A673 (cell line): ENCODE measurements around the gene NCAM2. TPM values are rescaled to one million over a fixed set of nuclear protein-coding genes. Genes with fewer than 3 reads are reported as not detected.

ENCODE experiments used
- BruUV-seq: library from RNA; stranded (reverse); fragments of 400-500 nt; replicated peaks from 2 replicates; lab custom pipeline; 2021; lab: Mats Ljungman, UMichigan
- CTCF ChIA-PET: fragments of 300-600 bp; sonication (Branson Sonifier 250); formaldehyde crosslinking; loops from one replicate; lab custom pipeline; 2022; ENCODE audit warnings: antibody characterized with exemption; lab: Charles Lee
- POLR2A ChIA-PET: fragments of 300-600 bp; sonication (Branson Sonifier 250); formaldehyde crosslinking; loops from one replicate; lab custom pipeline; 2022; ENCODE audit warnings: antibody characterized with exemption; ENCODE audit not compliant: low non-redundant PET; lab: Charles Lee
- DNase-seq: peaks from one replicate; pipeline ENCODE4 v3.0.0-alpha.2; 2015; ENCODE audit warnings: low spot score
- H3K27ac ChIP-seq: fragments of 200-600 bp; sonication (generic); 2 replicates; pipeline ENCODE4 v1.5.1; 2016; ENCODE audit warnings: mixed run types, low read depth, mild to moderate bottlenecking, mixed read lengths, antibody characterized with exemption, low read length; ENCODE audit not compliant: poor library complexity, severe bottlenecking
- H3K27me3 ChIP-seq: fragments of 200-600 bp; sonication (generic); replicated peaks from 2 replicates; pipeline ENCODE4 v1.6.1; 2017; ENCODE audit warnings: mixed run types, low read depth, mild to moderate bottlenecking, mixed read lengths, antibody characterized with exemption, low read length; ENCODE audit not compliant: insufficient read depth, poor library complexity
- H3K36me3 ChIP-seq: fragments of 200-600 bp; sonication (generic); 2 replicates; pipeline ENCODE4 v1.6.1; 2016; ENCODE audit warnings: mixed run types, mild to moderate bottlenecking, mixed read lengths, antibody characterized with exemption, low read length; ENCODE audit not compliant: insufficient read depth, poor library complexity, severe bottlenecking
- H3K4me1 ChIP-seq: fragments of 200-600 bp; sonication (generic); 2 replicates; pipeline ENCODE4 v1.6.1; 2017; ENCODE audit warnings: mixed run types, mild to moderate bottlenecking, mixed read lengths, antibody characterized with exemption, low read length; ENCODE audit not compliant: insufficient read depth, poor library complexity, severe bottlenecking
- H3K4me3 ChIP-seq: fragments of 200-600 bp; sonication (generic); 2 replicates; pipeline ENCODE4 v1.5.1; 2016; ENCODE audit warnings: low read depth, mixed run types, mild to moderate bottlenecking, mixed read lengths, low read length; ENCODE audit not compliant: poor library complexity, severe bottlenecking
- H3K9me3 ChIP-seq: fragments of 200-600 bp; sonication (generic); 2 replicates; pipeline ENCODE4 v1.6.1; 2016; ENCODE audit warnings: mixed run types, low read depth, mild to moderate bottlenecking, mixed read lengths, antibody characterized with exemption, low read length; ENCODE audit not compliant: poor library complexity, severe bottlenecking
- EZH2 ChIP-seq: fragments of 200-600 bp; sonication (generic); IDR thresholded peaks from 2 replicates; pipeline ENCODE4 v1.6.1; 2017; ENCODE audit warnings: borderline replicate concordance, low read depth, mild to moderate bottlenecking, mixed read lengths, antibody characterized with exemption, low read length; ENCODE audit not compliant: poor library complexity, severe bottlenecking
- intact Hi-C: fragments of 100-400 bp; cut with micrococcal nuclease; formaldehyde crosslinking; loops from one replicate; pipeline ENCODE4 v1.10.0; 2022; ENCODE audit not compliant: unreplicated experiment
- total RNA-seq: library from RNA; stranded (reverse); gene quantifications from 2 replicates; pipeline ENCODE4 v1.2.3, GENCODE V29; 2021
- TF ChIP-seq, protein P1 (sequence below): fragments of 300-800, 200-600 bp; sonication (generic); conservative IDR thresholded peaks from 2 replicates; pipeline ENCODE4 v1.5.1; 2017; ENCODE audit warnings: low read depth, mild to moderate bottlenecking, antibody characterized with exemption, low read length, moderate library complexity, mixed read lengths

The NCAM2 gene
- total RNA-seq, 1 experiment from 2014 or later = 38.2 TPM

DNA sequence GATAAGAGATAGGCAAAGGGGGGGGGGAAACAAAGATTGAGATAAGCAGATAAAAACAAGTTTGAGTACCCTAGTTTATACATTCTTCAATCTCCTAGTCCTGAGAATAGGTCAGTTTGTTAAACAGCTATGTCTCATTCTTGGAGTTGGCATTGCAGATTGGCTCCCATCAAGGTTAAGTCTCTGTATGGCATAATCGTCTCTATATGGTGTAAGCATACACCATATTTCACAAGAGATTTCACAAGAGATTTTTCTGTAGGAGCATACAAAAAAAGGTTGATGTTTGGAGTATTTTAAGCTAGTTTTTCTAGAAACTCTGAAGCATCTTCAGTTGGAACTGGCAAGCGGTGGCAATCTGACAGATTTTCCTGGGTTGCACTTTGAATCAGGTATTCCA, 35.8 kb downstream of the NCAM2 start:
- TF ChIP-seq, protein P1, sequence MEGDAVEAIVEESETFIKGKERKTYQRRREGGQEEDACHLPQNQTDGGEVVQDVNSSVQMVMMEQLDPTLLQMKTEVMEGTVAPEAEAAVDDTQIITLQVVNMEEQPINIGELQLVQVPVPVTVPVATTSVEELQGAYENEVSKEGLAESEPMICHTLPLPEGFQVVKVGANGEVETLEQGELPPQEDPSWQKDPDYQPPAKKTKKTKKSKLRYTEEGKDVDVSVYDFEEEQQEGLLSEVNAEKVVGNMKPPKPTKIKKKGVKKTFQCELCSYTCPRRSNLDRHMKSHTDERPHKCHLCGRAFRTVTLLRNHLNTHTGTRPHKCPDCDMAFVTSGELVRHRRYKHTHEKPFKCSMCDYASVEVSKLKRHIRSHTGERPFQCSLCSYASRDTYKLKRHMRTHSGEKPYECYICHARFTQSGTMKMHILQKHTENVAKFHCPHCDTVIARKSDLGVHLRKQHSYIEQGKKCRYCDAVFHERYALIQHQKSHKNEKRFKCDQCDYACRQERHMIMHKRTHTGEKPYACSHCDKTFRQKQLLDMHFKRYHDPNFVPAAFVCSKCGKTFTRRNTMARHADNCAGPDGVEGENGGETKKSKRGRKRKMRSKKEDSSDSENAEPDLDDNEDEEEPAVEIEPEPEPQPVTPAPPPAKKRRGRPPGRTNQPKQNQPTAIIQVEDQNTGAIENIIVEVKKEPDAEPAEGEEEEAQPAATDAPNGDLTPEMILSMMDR = no peak
- no peak for TF ChIP-seq EZH2
- ChIA-PET POLR2A (no interaction called here), CTCF (interaction anchor here (0.6 kb wide), 1 partner anchor 108 kb away, joined by 7 read pairs; no protein-coding TSS in a partner anchor)
- no peak for DNase-seq
- H3K4me1 ChIP-seq = peaks cover 10% of the 10 kb centered on the region
- BruUV-seq = no TSS peak
- H3K27ac ChIP-seq = no peak overlapping the region
- intact Hi-C loops = no loop called here
- H3K4me3 ChIP-seq = no peak overlapping the region
- H3K36me3 ChIP-seq = no peaks in the 10 kb centered on the region
- H3K27me3 ChIP-seq = no peaks in the 10 kb centered on the region
- H3K9me3 ChIP-seq = no peaks in the 10 kb centered on the region

DNA sequence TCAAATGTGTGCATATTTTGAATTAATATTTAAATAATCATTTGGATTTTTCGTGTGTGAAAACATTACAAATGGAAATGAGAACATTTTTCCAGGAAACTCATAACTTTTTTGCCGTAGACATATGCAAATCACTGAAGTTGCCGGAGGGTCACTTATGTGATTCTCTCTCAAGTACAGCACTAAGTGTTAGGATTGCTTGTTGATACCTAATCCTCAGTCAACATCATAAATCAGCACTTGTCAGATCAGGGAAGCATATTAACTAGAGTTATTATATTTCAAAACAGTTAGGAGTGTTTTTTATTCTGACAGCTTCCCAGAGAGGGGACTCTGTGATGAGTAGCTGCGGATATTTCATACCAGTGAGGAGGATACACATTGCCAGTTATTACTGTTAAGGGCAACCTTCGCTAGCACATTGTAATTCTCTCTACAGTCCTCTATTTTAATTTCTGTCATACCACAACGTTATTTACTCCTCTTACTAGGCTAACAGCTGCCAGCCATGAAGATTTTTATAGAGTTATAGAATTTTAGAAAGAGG, 41.5 kb downstream of the NCAM2 start:
- Histone ChIP-seq H3K9me3 (no peaks in the 10 kb centered on the region), H3K4me1 (no peaks in the 10 kb centered on the region), H3K27ac (no peak overlapping the region), H3K4me3 (no peak overlapping the region), H3K27me3 (no peaks in the 10 kb centered on the region), H3K36me3 (no peaks in the 10 kb centered on the region)
- TF ChIP-seq EZH2 = no peak
- TF ChIP-seq, protein P1 = no peak
- intact Hi-C loops = no loop called here
- ChIA-PET POLR2A (interaction anchor here (0.6 kb wide), 1 partner anchor 12 kb away, joined by 7 read pairs; no protein-coding TSS in a partner anchor), CTCF (interaction anchor here (0.6 kb wide), 1 partner anchor 153 kb away, joined by 5 read pairs; no protein-coding TSS in a partner anchor)
- BruUV-seq = no TSS peak
- no peak for DNase-seq

DNA sequence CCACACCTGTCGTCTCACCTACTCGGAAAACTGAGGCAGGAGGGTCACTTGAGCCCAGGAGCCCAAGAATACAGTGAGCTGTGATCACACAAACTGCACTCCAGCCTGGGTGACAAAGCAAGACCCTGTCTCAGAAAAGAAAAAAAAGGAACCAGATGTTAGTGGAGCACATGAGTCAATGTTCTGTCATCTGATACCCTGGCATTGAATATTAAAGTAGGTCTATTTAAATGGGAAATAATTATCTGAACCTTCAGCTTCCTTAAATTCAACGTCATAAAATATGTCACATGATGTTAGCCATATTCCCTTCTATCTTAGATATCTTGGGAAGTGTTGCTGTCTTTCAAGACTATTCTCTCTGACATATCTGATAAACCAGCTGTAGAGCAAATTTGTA, 47.3 kb downstream of the NCAM2 start:
- Histone ChIP-seq H3K4me3 (no peak overlapping the region), H3K27ac (peak overlapping the region; percentile 65), H3K4me1 (no peaks in the 10 kb centered on the region), H3K9me3 (no peaks in the 10 kb centered on the region), H3K27me3 (no peaks in the 10 kb centered on the region), H3K36me3 (no peaks in the 10 kb centered on the region)
- no TSS peak for BruUV-seq
- intact Hi-C loops = no loop called here
- ChIA-PET CTCF (no interaction called here), POLR2A (no interaction called here)
- peak; percentile 60 for DNase-seq
- TF ChIP-seq EZH2 = no peak
- TF ChIP-seq, protein P1 = no peak
